GM21619 (cell line): ENCODE data around the gene ALG10.
"Not testable (repeated sequence)": the region's sequence is repeated elsewhere in the genome, so short reads cannot be mapped to it uniquely, and the experiment has no call there.

Experiments used
- ATAC-seq: cut with Tn5 transposase; IDR thresholded peaks from one replicate; pipeline ENCODE4 v1.9.1; 2021; ENCODE audit not compliant: unreplicated experiment

ALG10 gene, protein sequence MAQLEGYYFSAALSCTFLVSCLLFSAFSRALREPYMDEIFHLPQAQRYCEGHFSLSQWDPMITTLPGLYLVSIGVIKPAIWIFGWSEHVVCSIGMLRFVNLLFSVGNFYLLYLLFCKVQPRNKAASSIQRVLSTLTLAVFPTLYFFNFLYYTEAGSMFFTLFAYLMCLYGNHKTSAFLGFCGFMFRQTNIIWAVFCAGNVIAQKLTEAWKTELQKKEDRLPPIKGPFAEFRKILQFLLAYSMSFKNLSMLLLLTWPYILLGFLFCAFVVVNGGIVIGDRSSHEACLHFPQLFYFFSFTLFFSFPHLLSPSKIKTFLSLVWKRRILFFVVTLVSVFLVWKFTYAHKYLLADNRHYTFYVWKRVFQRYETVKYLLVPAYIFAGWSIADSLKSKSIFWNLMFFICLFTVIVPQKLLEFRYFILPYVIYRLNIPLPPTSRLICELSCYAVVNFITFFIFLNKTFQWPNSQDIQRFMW

DNA sequence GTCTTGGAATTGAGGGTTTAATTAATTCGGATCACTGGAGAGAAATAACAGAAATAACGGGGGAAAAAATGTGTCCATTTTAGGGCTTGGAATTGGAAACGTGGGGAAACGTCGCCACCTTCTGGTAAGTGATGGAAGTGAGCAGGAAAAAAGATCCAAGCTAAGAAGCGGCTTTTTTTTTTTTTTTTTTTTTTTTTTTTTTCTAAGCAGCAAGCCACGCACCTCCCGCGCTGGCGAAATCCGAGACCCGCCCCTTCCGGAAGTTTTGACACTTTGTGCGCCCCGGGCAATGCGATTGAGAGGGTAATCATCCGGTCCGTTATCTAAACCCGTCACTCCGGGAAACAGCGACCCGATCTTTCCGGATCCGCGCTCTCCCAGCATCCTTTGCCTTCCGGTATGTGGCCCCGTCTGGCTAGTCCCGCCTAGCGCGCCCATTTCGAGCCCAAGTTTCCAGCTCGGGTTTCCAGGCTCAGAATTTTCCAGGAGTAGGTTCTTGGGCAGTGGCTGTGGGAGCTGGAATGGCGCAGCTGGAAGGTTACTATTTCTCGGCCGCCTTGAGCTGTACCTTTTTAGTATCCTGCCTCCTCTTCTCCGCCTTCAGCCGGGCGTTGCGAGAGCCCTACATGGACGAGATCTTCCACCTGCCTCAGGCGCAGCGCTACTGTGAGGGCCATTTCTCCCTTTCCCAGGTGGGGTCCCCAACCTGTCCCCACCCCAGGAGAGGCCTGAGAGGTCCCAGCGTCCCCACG lies at the start of gene ALG10:
Gene ALG10, plus strand, starts transcription at position 418 of the 752 bp plus-strand sequence. Its CDS starts 104 bp downstream, at position 522.
- ATAC-seq: peak; percentile 100

DNA sequence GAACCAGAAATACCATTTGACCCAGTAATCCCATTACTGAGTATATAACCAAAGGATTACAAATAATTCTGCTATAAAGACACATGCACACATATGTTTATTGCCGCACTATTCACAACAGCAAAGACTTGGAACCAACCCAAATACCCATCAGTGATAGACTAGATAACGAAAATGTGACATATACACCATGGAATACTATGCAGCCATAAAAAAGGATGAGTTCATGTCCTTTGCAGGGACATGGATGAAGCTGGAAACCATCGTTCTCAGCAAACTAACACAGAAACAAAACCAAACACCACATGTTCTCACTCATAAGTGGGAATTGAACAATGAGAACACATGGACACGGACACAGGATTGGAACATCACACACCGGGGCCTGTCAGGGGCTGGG lies 49.4 kb upstream of the ALG10 start:
- not testable (repeated sequence) for ATAC-seq

DNA sequence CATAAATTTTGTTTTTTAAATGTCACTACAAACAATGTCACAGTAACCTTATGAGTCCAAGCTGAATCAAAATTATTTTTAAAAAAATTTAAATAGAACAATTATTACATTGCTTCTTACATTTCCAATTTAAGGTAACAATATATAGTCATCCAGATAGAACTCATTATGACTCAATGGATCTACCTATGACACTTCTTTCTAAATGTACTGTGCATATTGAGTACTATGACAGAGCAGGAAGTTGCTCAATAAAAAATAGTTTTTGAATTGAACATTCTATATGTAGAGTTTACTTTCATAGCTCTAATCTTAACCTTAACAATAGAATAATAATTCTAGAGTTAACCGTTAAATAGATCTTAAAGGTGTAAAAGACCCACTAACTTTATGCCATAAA lies 44.4 kb upstream of the ALG10 start:
- no peak for ATAC-seq

DNA sequence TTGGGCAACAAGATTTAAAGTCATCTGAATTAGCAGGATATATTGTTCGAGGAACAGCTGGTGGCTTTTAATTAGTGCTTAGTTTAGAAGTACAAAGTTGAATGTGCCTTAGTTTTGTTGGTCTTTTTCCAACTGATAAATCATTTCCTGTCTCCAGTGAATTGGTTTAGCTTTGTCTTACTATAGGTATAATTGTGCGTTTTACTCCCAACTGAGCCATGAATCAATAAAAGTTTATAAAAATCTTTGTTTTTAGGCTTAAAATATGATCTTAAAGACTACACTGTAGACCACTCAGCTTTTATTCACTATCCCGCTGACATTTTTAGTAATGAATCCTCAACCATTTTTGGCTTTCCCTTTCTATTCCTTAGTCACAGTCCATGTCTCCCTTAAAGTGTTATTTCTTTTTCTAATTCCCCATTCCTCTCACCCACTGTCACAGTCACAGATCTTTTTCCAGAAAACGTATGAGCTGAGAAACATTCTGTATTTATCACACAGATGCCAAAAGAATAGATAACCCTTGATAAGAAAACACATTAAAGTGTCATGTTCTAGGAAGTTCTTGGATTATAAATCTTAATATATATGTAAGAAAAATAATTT lies 34.0 kb upstream of the ALG10 start:
- ATAC-seq: no peak

DNA sequence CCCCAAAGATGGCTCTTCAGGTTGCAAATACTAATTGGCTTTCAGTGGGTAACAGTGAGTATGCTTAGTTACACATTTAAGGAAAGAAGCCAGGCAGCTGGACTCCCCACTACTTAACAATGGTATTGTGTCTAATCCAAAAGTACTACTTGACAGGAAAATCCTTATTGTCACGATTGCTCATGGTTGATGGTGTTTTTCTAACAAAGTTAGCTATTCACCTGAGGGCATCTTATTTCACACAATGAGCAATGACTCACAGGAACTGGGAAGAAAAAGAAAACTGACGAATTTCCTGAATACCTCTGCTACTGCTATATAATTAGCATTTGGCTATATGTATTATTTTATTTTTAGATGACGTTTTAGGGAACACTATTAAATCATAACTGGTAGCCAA lies 33.4 kb upstream of the ALG10 start:
- ATAC-seq: no peak

DNA sequence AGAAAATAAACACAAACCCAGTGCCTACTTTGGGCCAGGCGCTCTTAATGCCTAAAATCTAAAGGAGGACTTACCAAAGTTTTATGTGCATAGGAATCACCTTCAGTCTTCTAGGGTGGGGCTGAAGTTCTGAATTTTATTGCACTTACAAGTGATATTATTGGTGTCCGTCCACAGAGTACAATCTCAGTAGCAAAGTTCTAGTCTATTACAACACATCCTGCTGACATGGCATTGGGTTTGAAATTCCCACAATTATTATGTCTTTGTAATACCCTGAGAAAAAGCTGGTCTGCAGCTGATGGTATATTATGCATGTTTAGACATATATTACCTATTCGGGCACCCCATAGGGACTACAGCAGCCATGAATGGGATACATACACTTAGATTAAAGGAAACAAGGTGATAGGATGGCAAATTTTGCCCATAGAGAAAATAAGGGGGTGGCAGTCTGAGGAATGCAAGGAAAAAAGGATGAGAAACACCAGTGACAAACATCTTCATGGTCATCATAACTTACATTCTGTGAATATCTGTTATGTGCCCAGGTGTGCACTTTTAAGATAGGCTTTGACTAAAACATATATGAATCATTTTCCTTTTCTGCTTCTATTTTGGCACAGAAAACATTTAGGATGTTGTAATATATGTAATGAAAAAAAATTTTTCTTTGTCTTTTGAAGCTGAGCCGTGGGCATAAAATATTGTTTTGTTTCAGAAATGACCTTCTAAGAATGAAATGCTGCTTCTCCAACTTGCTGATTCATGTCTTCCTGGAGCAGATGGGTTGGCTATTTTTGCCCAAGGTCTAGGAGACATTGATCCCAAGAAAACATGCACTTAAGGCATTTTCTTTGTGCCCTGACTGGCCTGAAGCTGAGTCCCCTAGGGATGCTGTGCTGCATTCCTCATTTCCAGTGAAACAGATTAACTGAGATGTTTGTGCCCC lies 27.2 kb upstream of the ALG10 start:
- ATAC-seq: no peak

DNA sequence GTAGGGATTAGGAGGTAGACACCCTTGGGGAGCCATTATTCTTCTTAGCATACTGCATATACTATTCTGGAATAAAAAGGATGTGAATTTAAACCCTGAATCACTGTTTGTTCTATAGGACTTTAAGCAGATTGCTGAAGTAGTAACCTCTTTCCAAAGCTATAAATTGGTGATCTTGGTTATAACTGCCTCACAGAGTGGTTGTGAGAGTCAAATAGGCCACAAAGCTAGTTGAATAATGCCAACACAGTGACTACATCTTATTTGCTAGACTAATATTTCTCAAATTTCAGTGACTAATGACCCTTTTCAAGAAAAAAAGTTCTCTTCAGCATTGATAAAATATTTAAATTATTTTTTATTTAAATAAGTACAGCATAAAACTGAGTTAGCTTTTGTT lies 13.5 kb upstream of the ALG10 start:
- ATAC-seq: not testable (repeated sequence)

DNA sequence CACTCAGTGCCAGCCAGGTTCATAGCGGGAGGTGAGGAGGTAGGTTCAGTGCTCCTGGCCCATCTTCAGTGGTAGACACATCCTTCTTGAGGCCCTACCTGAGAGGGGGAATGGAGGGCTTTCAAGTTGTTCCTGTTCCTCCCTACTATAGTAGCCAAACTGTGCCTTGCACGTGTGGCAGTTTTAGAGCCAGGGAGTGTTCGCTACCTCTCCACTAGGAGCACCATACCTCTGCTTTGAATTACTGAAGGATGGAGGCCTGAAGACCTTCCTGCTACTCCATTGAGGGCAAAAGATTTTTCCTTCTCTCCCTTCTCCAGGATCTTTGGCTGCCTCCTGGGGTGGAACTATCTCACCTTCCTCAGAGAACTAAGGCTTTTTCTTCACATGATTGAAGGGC lies 5.9 kb upstream of the ALG10 start:
- no peak for ATAC-seq

DNA sequence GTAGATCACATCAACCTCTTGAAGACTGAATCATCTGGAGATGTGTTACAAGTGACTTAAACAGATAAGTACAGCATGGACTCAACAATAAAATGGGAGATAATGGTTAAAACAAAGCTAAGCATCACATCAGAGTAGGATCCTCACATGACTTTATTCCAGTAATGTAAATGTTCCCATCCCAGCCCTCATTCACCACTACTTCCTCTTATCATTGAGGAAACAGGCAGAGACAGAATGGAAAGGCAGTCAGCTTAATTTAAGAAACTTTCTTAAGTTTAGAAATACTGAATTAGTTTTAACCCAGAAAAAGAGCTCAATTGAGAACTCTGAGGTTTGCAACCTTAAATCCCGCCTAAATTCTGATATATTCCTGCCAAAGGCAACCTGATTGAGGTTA lies 1.2 kb upstream of the ALG10 start:
- no peak for ATAC-seq

DNA sequence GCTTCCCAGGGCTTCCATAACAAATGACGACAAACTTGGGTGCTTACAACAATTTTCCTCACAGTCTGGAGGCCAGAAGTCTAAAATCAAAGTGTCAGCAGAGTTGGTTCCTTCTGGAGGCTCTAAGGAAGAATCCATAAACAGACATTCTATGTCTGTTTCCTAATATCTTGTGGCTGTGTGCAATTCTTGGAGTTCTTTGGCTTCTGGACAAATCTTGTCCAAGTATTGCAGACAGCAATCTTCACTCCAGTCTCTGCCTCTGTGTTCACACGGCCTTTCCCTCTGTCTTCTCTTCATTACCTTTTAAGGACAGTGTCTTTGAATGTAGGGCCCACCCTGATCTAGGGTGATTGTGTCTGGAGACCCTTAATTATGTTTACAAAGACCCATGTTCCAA lies 5.4 kb downstream of the ALG10 start:
- not testable (repeated sequence) for ATAC-seq

DNA sequence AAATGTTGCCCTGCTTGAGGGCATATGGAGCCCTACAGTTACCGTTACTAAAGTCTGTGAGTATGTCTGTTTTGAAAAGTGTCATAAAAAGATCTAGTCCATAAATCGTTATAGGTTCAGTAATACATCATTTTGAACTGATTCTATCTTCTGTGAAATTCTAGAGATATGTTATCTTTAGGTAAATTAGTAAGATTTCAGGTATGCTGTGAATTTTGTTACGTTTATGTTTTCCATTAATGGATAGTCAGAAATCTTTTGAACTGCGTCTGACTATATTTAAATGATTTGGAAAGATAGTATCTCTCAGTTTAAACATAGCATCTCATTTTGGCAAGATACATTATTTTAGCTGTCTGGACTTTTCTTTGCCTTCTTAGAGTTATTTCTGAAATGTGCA lies 8.3 kb downstream of the ALG10 start:
- ATAC-seq: no peak

DNA sequence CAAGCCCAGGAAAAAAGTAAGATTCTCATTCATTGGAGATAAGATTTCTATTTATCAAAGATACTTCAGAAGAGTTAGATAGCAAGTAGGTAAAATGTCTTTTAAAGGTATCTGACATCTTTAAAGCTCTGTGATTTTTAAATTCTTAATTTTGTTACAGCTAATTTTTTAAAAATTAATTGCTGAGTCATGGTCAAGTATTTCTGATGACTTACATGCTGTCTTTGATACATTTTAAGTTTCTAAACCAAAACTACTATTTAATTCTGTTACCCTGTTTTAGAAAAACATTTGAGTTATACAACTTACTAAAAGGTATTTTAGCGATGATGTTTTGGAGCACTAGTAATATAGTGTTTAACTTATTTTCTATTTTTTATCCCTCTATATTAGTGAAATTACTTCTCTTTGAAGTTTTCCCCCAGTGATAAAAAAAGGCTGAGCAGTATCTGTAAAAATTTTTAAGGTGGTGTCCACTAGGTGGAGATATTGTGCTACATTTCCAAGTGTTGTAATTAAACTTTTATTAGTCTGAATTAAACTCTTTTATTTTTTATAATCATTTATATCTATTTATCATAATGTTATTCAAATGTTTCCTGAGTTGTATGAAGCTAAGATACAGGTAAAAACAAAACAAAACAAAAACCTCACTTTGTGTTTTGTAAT lies 11.5 kb downstream of the ALG10 start:
- ATAC-seq: no peak

DNA sequence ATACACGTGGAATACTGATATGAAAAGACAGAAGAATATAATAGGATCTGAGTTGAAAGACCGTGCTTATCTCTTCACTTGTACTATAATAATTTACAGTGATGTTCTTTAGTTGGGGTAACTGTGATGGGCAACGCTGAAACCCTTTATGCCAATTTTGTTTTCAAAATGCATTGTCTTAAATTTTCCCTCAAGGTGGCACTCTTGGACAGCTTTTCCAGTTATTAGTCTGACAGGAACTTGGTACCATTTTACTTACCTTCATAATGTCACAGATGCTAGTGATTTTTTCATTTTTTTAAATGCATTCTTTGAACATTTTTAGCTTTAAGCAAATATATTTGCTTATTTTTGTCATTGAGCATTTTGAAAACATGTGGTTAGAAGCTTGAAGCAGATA lies 16.1 kb downstream of the ALG10 start:
- not testable (repeated sequence) for ATAC-seq

DNA sequence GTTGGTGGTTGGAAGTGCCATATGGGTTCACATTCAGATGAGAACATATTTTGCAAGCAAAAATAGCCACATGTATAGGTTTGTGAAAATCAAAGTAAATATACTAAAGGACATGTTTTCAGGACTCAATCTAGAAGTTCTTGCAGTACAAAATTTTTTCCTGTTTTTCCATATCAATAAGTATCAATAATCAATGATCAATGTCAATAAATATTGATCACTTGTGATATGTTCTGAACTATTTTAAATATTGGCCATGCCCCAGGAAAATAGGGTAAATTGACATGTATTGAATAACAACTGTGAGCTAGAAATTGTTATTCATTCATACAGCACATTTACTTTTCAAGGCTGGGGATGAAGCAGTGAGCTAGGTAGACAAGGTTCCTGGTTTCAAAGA lies 24.3 kb downstream of the ALG10 start:
- no peak for ATAC-seq

DNA sequence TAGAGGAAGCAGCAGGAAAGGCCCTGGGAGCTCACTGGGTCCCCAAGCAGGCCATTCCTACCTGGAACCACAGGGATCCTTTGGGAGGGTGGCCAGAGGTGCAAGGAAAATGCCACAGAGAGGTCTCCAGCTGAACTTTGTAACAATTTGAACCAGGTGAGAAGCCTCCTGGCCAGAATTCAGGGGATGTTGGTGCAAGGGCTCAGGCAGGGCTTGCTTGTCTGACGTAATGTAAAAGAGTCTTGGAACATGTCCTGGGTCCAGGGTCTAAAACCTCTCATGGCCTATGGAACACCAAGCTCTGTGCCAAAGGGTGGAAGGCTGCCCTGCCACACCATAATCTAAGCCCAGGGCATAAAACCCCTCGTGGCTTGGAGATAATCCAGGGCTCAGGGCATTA lies 25.6 kb downstream of the ALG10 start:
- ATAC-seq: not testable (repeated sequence)

DNA sequence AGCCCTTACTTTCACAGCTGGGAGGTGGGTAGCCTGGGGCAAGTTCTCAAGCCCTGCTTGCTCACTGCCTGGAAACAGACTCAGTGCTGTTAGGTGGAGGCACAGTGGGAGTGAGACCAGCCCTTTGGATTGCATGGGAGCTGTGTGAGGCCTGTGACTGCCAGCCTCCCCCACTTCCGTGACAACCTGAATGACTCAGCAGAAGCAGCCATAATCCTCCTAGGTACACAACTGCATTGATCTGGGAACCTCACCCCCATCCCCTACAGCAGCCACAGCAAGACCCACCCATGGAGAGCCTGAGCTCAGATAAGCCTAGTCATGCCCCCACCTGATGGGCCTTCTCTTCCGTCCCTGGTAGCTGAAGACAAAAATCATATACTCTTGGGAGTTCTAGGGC lies 26.4 kb downstream of the ALG10 start:
- ATAC-seq: no peak

DNA sequence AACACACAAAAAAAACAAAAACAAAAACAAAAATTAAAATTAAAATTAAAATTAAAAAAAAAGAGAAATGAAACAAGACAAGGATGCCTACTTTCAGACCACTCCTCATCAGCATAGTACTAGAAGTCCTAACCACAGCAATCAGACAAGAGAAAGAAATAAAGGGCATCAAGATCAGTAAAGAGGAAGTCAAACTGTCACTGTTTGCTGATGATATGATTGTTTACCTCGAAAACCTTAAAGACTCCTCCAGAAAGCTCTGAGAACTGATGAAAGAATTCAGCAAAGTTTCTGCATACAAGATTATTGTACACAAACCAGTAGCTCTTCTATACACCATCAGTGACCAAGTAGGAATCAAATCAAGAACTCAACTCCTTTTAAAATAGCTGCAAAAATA lies 29.2 kb downstream of the ALG10 start:
- no peak for ATAC-seq

DNA sequence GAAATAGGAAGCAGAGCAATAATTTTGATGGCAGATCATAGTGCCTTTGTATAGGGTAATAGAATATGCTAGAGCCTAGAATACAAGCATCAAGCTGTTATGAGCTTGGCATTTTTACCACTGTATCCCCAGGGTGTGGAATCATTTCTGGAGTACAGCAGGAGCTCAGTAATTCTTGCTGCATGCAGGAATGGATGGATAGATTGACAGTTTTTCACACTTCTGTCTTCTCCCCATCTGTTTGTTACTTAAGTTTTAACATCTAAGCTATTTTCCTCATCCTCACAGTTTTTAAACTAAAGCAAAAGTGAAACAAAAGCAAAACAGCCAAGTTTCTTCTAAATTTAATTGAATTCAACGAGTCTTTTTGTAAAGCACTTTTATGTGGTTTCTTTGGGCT lies 32.6 kb downstream of the ALG10 start:
- no peak for ATAC-seq
